ENCODE results near the gene MCM3AP.

- TF ChIP-seq CTCF (IDR thresholded peaks at IDR 0.05) = no peak
- TF ChIP-seq EZH2 (IDR thresholded peaks at IDR 0.05) = no peak
- no peak for TF ChIP-seq EZH2phosphoT487 (IDR thresholded peaks at IDR 0.05)
These were observed 62.2 kb downstream of the MCM3AP start for GRCh38 chr21:46223217-46223616.
